ENCODE data around the gene DNAJC24. TPM values are rescaled to one million over a fixed set of nuclear protein-coding genes. Genes with fewer than 3 reads are reported as not detected.

DNAJC24 gene
- total and polyA plus RNA-seq, 10 donors = 3.0 to 24.5 (median 17.0) TPM

GRCh38 chr11:31480930-31481329, 111.3 kb downstream of the DNAJC24 start:
- Histone ChIP-seq H3K36me3 (no peaks in the 10 kb centered on the region), H3K4me3 (no peak overlapping the region), H3K27ac (no peak overlapping the region), H3K27me3 (replicated peaks in 1 of 7) (no peaks in the 10 kb centered on the region), H3K9me3 (no peaks in the 10 kb centered on the region), H3K4me1 (no peaks in the 10 kb centered on the region)
- 97 to 99% (median 98%) methylated on average over 3 of the region's 3 CpGs for WGBS, 5 donors
- DNase-seq = no peak
- TF ChIP-seq CTCF (IDR thresholded peaks at IDR 0.05 in 8 of 11, conservative IDR thresholded peaks at IDR 0.05 in 3 of 11) = no peak
- no peak for TF ChIP-seq POLR2A (IDR thresholded peaks at IDR 0.05)
- no peak for TF ChIP-seq POLR2AphosphoS5 (IDR thresholded peaks at IDR 0.05)
- intact Hi-C loops (cut with DNase I; ENCODE audit: low total_unique reads) = no loop called here

Other genes with a start within 250 kb of the DNAJC24 start
- under 1 TPM in 3 of 7 donors, not detected in 4; 0.23 to 0.88 (median 0.26) TPM for gene DCDC1, start 121 bp upstream of the DNAJC24 start, total RNA-seq
- under 1 TPM in 1 of 3 donors, not detected in 2; 0.03 TPM for gene DCDC1, start 121 bp upstream of the DNAJC24 start, polyA plus RNA-seq
- gene IMMP1L, start 139.8 kb downstream of the DNAJC24 start, total RNA-seq = 10 to 100 TPM; 13.5 to 33.1 (median 16.9) TPM
- gene IMMP1L, start 139.8 kb downstream of the DNAJC24 start, polyA plus RNA-seq = 10 to 100 TPM; 20.9 to 29.8 (median 25.7) TPM
- gene ELP4, start 139.9 kb downstream of the DNAJC24 start, total RNA-seq = 10 to 100 TPM; 16.9 to 34.6 (median 24.1) TPM
- 10 to 100 TPM in 2 of 3 donors, 1 to 10 TPM in 1; 6.1 to 12.5 (median 10.7) TPM for gene ELP4, start 139.9 kb downstream of the DNAJC24 start, polyA plus RNA-seq